NB4 (cell line): Measurements from ENCODE around the gene UVRAG.

Source experiments
- CTCF ChIP-seq: IDR thresholded peaks from one replicate; pipeline ENCODE4 v1.5.1; 2012; ENCODE audit warnings: low read depth, low read length
- TF ChIP-seq, protein P1 (sequence below): IDR thresholded peaks from 2 replicates; pipeline ENCODE4 v1.6.1; 2011; ENCODE audit warnings: low read depth, low read length

DNA sequence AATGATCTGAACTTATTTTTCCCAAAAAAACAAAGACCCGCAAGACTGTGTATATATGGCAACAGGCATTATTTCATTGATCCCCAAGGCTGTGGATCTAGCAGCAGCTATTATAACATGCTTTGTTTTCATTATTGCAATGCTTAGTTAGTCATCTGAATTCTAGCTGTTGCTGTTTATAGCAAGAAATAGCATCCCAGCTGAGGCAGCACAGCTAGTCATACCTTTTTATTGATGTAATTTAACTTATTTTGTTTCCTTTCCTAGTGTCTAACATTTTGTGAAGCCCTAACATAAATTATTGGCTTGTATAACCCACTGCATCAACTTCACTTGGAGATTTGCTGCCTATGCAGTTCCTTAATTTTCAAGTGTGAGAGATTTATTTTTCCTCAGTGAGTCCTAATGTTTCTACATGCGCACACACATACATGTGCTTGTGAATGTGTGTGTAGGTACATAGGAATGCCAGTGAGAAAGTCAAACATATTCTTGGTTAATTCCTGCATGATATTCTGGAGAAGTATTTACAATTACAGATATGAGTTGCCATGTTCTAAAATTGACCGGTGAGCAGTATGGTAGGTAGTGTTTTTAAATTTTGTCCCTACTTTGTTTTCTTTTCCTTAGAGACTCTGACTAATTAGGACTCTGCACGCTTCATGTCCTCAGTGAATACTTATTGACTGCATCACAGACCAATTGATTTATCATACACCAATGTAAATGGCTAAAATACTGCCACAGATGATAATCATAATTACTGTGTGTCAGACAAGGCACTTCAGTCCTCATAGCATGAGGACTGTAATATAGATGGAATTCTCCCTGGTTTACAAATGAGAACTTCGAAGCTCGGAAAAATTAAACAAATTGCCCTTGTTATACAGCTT is 272.0 kb downstream of the UVRAG start:
- TF ChIP-seq, protein P1, sequence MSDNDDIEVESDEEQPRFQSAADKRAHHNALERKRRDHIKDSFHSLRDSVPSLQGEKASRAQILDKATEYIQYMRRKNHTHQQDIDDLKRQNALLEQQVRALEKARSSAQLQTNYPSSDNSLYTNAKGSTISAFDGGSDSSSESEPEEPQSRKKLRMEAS: no peak
- TF ChIP-seq CTCF: no peak
